EH (cell line): ENCODE data around the gene ARL6IP4.

Experiments used
- DNase-seq: peaks from one replicate; pipeline ENCODE4 v3.0.0-alpha.2; 2015; ENCODE audit warnings: low read depth

ARL6IP4 gene

DNA sequence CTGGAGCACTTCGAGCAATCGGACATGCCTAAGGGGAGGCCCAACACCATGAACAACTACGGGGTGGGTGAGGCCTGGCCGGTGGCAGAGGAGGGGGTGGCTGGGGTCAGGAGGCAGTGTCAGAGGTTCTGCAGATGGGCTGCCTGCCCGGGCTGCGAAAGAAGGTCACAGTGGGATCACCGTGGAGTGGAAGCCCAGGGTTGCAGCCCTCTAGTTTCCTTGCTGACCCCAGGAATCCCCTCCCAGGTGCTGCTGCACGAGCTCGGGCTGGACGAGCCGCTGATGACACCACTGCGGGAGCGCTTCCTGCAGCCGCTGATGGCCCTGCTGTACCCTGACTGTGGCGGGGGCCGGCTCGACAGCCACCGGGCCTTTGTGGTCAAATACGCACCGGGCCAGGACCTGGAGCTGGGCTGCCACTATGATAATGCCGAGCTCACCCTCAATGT, 1.9 kb upstream of the ARL6IP4 start:
- DNase-seq, result no peak

DNA sequence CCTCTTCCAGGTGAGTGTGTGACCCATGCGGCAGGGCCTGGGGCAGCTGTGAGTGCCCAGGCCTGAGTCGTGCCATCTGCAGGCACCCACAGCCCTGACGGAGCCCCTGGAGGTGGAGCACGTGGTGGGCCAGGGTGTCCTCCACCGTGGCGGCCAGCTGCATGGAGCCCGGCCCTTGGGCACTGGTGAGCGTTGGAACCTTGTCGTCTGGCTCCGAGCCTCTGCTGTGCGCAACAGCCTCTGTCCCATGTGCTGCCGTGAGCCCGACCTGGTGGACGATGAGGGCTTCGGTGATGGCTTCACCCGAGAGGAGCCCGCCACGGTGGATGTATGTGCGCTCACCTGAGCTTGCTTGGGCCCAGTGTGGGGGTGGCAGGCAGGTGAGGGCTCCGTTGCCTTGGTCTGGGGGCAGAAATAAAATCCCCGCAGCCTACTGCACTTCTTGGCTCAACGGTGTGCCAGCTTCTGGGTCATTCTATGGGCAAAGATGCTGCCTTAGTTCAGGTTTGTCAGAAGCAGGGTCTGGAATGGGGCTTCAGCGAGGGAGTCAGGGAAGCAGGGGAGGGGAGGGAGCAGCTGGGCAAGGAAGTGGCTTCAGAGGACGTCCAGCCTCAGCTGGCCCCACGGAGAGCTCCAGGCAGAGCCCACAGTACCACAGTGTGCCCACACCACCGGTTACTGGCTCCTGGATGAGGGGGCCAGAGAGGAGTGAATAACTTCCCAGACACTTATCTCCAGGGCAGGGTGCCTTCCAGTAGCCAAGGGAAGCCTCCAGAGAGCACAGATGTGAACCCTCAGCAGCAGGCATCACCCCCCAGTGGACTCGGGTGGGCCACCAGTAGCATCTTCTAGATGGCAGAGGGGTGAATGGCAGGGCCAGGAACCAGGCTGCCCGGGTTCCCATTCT, 1.2 kb upstream of the ARL6IP4 start:
- no peak for DNase-seq

DNA sequence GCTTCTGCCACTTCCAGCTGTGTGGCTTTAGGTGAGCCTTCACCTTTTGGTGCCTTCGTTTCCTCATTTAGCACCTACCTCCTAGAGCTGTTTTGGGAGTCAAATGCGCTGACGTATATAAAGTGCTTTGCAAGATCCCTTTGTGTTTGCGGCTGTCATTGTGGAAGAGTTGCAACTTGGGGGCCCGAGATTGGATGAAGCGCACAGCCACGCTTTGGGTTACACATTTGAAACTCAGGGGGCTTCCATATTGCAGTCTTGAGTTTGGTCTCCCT, 636 bp upstream of the ARL6IP4 start:
- no peak for DNase-seq

DNA sequence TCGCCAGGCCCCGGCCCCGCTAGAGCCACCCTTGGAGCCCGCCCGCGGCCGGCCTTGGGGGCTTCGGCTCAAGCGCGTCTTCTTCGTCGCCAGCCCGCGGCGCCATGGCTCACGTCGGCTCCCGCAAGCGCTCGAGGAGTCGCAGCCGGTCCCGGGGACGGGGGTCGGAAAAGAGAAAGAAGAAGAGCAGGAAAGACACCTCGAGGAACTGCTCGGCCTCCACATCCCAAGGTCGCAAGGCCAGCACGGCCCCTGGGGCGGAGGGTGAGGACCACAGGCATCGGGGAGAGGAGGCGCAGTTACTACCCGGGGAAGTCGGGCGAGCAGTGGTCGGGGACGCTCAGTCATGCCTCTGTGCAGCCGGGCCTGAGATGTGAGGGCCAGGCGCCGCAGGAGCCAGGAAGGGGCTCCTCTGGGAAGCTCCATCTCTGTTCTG, 573 bp downstream of the ARL6IP4 start:
- DNase-seq, result peak; percentile 34

DNA sequence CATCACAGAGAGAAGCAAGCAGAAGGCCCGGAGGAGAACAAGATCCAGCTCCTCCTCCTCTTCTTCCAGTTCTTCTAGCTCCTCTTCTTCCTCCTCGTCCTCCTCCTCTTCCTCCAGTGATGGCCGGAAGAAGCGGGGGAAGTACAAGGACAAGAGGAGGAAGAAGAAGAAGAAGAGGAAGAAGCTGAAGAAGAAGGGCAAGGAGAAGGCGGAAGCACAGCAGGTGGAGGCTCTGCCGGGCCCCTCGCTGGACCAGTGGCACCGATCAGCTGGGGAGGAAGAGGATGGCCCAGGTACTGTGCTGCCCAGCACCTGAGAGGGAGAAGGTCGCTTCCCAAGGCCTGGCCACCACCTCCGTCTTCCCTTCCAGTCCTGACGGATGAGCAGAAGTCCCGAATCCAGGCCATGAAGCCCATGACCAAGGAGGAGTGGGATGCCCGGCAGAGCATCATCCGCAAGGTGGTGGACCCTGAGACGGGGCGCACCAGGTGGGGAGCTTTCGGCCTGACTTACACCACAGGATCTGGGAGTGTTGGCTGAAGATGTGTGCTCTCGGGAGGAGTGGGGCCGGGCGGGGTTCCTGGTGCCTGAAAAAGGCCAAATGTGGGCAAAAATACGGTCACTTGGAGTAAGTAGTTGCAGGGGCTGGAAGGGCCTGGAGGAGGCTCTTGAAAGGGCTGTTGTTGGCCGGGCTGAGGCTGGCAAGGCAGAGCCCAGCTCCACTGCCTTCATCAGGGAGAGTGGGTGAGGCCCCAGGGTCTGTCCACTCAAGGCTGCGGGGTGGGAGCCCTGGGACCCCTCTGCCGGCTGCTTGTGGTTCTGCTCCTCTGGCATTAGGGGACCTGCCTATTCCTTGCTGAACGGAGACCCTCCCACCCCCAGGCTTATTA, 1.4 kb downstream of the ARL6IP4 start:
- DNase-seq, result peak; percentile 4

DNA sequence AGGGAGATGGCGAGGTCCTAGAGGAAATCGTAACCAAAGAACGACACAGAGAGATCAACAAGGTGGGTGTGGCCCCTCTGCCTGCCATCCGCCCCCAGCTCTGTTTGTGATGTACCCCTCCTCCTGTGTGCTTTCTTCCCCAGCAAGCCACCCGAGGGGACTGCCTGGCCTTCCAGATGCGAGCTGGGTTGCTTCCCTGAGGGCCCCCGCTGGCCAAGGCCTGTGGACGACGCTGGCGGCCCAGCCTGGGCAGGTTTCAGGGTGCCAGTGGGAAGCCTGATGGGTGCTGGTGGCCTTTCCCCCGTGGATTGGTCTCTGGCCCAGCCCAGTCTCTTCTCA, 2.0 kb downstream of the ARL6IP4 start:
- no peak for DNase-seq

DNA sequence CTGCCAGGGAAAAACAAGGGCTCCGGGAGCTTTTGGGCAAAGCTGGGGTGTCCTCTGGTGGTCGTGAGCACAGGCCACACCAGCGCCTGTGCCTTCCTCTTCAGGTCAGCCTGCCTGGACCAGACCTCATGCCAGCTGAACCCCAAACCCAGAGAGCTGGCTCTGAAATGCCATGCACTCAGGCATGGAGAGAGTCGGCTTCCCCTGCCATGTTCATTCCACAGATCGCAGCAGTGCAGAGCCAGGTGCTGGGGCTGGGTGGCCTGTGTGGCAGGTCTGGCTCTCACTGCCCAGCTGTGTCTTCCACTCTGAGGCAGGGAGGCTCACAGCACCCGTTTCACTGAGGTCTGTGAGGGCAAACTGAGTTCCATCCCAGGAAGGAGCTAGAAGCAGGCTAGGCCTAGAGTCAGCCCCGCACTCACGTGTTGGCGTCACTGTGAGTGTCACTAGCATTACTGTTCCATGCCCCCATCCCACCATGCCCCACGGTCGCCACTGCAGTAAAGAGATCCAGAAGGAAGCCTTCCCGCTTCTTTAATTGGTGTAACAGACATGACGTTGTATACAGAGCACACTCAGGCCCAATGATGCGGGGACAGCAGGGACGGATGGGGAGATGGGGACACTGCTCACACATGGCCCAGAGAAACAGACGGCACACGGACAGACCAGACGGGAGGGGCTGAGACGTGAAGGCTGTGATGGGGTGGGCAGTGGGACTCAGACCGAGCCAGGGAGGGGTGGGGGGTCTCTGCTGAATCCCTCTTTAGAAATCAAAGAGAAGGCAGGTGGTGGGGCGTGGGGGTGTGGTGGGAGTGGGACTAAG, 2.7 kb downstream of the ARL6IP4 start:
- DNase-seq, result no peak

DNA sequence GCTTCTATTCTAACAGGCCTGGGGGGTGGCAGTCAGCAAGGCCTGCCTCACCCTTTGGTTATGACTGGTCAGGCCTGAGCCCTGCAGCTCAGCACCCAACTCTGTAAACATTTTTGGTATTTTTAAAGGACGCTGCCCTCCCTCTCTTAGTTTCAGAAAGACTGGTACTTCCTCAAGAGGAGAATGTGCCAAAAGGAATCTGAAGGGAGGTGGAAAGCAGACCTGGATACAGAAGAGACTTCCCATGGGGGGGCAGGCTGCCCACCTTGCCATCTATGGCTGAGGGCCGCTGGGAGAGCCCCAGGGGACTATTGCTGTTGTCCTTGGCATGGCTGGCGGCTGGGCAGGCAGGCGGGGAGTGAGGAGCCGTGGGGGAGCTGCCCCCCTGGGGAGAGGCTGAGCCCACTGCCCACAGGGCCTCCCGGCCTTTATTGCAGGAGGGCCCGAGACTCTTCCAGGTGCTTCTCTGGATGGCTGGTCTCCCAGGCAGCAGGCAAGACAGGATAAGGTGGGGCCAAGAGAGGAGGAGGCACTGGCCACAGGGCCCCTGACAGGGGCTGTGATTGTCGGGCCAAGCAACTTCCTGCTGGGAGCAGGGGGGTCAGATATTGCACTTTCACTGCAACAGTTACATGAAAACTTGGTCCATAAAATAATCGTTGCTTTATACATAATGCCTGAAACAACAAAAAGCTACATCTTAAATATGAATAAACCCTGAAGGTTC, 3.5 kb downstream of the ARL6IP4 start:
- DNase-seq, result no peak

DNA sequence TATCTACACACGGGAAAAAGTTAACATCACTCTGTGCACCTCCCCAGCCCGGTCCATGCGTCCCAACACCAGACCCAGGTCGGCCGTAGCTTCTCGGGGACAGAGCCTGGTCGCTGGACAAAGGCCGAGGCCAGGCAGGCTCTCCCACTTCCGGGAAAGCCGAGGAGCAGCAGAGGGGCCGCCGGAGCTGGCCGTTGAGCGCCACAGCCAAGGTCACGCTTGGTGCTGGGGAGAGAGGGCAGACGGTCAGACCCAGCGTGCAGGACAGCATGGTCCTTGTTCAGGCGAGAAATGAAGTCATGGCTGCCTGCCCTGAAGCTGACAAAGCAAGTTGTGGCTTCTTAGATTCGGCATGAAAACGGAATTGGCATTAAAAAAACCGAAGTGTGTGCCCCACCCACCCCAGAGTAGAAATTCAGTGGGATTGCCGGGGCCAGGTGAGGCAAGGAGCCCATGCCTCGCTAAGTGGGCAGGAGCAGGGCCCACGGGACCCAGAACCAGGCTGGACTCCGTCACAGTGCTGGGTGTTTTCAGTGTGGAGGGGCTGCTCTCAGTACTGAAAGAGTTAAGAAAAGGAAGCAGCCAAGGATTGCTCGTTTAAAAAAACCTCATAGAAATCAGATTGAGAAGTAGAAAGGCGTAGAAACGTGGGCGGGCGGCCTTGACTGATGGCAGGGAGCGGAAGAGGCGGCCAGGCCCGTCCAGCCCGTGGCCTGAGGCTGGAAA, 4.3 kb downstream of the ARL6IP4 start:
- no peak for DNase-seq

DNA sequence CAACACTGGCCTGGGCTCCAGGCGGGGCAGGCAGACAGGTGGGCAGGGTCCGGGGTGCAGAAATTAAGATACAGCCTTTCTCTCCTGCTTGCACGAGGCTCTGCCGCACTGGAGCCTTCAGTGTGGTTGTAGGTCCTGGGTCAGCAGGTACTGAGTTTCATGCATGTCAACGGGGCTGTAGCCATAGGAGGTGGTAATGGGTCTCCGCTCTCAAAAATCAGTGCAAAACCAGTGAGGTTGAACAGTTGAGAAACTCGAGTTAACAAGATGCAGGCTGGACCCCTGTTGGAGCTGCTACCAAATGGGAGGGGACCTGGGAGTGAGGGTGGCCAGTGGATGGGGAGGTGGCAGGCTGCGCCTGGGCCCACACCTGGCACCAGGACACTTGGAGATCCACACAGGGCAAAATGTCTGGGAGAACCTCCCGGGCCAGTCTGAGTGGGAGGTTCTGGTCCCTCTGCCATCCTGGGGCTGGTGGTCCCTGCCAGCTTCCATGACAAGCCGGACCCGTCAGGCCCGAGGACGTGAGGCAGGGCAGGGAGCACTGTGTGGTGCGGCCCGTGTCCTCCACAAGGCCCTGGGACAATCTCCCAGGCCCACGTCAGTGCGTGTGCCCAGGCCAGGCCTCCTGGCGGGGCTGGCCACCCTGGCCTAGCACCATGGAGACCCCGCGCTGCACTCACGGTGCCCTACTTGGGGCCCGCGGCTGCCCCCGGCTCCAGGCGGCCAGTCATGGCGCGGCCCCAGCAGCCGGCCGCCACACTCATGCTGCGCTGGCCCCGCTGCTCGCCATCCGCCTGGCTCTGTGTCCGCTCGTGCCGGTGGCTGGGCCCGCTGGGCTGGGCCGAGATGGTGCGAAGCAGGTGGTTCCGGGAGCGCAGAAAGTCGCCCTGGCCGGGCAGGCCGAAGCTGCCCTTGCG, 5.1 kb downstream of the ARL6IP4 start:
- no peak for DNase-seq

DNA sequence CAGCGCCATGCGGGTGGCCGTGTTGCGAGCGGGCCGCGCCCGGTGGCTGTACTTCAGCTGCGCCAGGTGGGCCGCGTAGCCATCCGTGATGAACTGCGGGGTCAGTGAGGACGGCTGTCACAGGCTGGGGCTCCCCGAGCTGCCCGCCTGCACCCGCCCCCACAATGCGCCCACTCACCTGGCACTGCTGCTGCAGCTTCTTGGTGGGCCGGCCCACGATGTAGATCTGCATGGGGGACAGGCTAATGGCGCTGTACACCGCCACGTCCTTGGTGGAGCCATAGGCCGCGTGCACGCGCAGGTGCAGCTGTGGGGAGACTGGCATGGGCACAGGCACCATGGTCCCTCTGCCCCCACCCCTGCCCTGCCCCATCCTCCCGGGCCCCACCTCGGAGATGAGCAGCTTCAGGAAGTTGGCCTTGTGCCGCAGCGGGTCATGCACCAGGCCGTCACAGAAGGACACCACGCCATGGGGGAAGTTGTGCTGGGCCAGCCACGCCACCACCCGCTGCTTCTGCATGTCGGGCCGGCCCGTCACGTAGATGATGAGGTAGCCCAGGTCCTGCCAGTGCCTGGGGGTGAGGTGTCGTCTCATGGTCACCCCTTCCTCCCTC, 5.9 kb downstream of the ARL6IP4 start:
- no peak for DNase-seq

DNA sequence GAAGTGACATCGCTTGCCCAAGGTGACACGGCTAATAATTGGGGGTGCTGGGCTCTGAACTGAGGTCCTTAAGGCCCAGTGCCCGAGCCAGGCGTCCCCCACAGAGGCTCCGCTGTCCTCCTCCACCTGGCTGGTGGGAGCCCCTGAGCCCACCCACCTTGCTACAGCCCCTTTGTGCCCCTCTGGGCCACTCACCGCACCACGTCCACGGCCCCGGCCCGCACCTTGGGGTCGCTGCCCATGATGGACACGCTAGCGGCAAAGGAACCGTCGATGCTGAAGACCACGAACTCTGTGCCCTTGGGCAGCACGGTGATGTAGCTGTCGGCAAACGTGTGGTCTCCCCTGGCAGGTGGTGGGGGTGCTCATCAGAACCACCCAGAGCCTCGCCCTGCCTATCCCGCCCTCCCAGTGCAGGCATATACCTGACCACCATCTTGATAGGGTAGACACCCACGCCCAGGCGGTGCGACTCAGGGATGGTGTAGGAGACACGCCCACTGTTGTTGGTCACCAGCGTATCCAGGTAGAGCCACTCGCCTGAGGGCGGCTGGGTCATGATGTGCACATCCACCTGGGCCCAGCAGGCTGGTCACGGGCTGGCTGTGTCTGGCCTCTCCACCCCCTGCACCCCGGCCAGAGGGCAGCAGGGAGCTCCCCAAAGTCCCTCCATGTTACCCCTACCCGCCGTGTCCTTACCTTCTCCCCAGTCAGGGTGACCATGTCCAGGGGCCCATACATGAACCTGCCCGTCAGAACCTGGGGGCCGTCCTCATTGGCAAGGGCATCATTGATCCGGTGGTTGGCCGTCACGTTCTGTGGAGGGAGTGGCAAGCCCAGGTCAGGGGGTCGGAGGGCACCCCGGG, 6.8 kb downstream of the ARL6IP4 start:
- DNase-seq, result no peak

DNA sequence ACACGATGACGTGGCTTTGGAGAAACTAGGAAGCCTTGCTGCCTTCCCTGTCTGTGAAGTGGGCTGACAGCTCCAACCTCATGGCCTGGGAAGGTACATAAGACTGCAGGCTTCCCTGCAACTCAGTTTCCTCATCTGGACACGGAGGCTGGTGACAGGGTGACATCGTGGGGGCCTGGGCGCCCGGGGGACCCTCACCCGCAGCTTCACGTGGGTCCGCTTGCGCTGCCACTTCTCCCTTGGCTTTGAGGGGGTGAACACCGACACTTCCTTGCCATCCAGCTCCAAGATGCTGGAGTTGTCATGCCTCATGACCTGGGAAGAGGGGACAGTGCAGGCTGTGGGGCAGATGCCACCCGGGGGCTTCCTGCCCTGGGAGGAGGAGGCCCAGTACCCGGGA, 7.6 kb downstream of the ARL6IP4 start:
- no peak for DNase-seq

DNA sequence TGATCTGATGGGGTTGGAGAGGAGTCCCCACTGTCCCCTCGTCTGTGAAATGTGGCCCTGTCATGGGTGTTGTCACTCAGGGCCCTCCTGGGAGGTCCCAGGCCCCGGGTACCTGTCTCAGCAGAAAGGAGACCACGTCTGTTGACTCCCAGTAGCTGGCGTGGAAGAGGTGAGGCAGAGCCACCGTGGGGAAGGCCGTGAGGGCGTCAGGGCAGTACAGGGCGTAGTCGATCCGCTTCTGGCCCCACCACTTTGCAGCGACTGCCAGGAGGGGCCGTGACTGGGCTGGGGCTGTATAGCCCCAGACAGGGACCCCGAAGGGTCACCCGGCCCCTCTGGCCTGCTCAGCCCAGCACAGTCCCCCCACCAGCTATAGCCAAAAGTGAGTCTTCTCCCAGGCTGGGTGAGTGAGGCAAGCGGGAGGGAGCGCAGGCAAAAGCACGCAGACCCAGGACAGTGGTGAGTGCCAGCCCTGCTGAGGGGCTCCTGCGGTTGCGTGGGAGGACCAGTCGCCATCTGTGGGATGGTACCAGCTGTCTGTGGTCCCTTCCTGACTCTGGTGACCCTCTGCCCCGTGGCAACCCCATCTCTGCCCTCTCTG, 8.2 kb downstream of the ARL6IP4 start:
- no peak for DNase-seq

DNA sequence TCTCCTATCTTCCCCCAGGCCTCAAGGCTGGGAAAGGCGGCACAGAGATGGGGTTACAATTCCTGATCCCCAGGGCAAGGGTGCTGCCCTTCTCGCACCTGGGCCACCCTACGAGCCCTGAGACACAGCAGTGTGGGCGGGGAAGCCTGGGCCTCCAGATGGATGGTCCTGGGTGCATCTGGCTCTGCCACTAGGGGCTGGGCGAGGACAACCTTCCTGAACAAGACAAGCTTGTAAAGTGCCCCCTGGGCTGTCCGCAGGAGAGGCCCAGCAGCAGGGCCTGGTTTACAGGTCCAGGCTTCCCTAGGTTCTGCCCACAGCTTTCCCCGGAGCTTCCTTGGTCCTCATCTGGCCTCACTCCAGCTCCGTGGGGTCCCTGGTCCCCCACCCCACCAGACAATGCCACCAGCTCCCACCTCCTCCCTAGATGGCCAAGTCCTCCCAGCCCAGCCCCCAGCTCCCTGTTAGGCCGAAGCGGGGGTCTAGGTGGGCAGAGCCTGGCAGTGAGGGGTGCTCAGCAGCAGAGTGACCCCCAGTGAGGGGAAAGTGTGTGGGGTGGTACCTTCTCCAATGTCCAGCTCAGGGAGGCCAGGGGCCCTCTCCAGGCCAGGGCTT, 8.9 kb downstream of the ARL6IP4 start:
- DNase-seq, result no peak

DNA sequence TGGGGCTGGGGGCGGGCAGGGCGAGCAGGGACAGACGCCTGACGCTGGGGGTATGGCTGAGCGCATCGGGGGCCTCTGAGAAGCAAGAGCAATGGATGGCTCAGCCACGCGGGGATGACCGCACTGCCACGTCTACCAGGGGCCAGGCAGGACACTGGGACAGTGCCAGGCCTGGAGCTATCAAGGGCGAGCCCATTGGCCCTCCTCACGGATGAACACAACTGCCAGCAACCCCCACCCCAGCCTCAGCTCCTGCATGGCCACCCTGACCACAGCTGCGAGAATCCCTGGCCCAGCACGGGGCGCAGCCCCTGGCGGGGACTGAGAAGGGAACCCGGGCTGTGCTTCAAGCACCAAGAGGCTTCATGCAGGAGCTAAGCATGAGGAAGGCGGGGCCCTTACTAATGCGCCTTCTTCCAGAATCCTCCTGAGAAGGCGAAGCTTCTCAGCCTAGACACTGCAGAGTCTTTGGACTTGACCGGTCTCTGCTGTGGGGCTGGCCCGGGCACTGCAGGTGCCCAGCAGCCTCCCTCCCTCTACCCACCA, 9.5 kb downstream of the ARL6IP4 start:
- no peak for DNase-seq

DNA sequence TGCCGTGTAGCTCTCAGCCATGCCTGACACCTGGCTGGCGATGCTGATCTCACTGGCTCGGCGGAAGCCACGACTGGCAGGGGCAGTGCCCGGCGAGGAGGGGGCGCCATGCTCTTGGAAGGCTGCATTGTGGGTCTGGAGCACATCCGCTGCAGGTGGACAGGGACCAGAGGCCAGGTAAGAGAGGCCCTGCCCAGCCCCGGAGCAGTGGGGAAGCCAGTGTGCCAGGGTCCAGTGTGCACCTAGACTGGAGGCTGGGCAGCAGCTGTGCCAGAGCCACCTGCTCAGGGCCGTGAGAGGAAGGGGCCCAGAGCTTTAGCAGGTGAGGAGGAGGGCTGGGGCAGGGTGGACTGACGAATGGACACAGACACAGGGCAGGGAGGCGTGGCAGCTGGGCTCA, 10.1 kb downstream of the ARL6IP4 start:
- no peak for DNase-seq
